NOMO-1 (cell line): ENCODE data around the gene ADGRG3.

Source experiments
- DNase-seq, 2 experiments: peaks; one replicate each; lab custom pipeline; 2025; ENCODE audit not compliant: unreplicated experiment in 2 of 2; lab: John Stamatoyannopoulos, UW

The ADGRG3 gene

DNA sequence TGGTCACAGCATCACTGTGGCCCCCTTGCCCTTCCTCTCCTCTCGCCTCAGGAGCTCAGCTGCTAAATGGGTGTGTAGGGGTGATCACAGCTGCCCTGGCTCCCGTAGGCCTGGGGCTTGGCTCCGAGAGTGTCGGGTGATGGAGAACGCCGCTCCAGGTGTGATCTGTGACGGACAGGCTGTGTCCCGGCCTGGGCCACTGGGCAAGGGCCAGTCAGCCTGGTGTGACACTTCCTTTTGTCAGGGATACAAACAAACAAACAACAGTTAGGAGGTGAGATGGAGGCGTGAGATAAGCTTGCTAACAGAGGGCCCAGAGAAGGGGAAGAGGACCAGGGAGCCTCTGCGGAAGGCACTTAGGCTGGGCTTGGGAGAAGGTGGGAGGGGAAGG, 37.7 kb upstream of the ADGRG3 start:
- DNase-seq = no peak

DNA sequence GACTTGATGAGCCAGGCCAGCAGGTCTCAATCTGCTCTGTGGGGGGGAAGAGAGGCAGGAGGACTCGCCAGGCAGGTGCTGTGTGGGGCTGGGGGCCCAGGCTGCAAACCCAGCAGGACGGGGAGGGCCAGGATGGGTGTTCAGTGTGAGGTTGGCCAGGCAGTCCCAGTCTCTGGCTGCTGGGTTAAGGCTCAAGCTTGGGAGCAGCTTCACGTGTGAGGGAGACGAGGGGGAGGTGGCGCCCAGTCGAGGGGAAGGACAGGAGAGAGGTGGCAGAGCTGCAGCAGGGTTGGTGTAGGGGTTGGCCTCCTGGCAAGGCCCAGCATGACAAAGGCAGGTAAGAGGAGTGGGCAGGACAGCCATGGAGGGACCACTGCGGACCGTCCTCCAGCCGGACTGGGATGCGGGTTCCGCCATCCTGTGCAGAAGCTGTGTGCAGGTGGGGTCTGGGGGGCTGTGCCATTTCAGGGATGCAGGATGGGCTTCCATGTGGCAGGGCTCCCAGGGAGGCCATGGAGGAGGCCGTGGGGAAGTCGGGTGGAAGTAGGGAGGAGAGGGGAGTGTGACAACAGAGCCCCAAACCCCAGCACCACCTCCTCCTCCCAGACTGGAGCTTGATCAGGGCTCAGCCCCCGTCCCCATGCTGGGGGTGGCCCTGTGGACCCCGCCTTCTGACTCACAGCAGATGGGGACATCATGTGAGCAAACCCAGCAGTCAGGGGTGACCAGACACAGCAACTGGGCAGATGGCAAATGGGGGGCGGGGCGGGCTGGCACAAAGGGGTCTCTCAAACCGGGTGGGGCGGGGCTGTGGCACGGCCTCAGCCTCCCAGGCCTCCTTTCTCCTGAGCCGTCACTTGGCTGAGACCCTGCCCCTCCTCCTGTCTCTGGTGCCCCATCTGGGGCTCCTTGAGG, 36.9 kb upstream of the ADGRG3 start:
- DNase-seq = no peak

DNA sequence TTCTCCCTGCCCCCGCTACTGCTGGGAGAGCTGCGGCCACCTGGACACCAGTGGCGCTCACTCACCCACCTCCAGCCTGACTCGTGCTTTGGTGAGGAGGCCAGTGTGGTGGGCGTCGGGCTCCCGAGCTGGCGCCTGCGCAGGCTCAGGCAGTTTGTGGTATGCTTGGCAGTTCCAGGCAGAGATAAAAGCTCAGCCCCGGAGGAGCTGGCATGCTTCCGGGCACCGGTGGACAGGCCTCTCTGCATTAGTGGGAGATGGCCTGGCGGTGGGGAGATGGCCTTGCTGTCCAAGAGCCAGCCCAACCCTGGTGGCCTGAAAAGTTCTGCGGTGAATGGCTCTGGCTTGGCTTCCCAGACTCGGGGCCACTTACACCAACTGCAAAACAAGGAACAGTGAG, 35.5 kb upstream of the ADGRG3 start:
- no peak for DNase-seq

GRCh38 chr16:57633383-57634064, 34.6 kb upstream of the ADGRG3 start:
- DNase-seq = no peak

- DNase-seq = no peak
Measured at GRCh38 chr16:57634171-57634570, 33.9 kb upstream of the ADGRG3 start.

DNA sequence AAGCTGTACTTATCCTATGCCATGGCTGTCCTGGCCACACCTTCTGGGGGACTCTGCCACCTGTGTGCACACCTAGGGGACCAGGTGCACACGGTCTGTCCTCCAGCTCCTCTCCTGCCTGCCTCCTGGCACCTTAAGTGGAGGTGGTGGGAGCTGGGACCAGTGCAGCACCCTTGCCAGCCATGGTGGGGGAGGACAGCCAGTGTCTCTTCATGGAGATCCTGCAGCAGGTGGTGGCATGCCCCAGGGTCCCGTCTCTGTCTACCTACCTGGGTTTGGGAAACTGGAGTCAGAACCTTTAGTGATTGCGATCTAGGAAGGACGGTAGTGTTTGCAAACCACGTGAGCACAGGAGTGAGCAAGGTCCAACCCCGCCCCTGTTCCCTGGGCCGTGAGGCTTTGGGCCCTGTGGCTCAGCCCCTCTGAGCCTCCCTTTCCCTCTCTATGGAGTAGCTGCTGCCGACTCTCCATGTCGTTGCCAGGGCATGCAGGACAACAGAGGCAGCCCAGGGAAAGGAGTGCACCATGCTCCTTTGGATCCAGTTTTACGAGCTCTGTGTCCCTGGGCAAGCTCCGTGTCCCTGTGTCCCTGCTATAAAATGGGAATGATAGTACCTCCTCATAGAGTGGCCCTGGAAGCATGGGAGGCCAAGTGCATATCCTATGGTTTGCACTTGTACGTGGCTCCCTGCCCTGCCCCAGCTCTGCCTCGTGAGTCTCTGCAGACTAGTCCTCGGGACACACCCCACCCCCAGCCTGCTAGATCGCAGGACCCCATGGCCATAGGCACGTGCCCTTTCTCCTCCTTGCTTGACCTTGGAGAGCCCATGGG, 32.6 kb upstream of the ADGRG3 start:
- no peak for DNase-seq

DNA sequence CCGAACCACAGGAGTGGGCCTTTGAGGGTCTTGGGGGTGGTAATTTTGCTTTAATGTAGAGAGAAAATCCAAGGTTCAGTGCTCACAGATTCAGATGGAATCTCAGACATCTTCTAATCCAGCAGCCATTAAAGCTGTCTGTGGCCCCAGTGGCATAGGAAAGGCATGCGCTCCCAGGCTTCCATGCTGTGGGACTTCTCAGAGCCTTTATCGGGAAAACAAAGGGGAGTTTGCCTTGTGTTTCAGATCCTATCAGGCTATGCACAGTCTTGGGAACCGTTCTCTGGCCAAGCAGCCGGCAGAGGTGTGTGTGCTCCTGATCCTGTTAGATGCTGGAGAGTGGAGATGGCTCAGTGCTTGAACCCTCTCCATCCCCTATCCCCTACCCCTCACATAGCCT, 31.9 kb upstream of the ADGRG3 start:
- DNase-seq = no peak

GRCh38 chr16:57637020-57637419, 31.1 kb upstream of the ADGRG3 start:
- no peak for DNase-seq

- no peak for DNase-seq
Measured at GRCh38 chr16:57637424-57637823, 30.7 kb upstream of the ADGRG3 start.

- no peak for DNase-seq
Measured at GRCh38 chr16:57637965-57638364, 30.1 kb upstream of the ADGRG3 start.

GRCh38 chr16:57638381-57638780, 29.7 kb upstream of the ADGRG3 start:
- DNase-seq = no peak

DNA sequence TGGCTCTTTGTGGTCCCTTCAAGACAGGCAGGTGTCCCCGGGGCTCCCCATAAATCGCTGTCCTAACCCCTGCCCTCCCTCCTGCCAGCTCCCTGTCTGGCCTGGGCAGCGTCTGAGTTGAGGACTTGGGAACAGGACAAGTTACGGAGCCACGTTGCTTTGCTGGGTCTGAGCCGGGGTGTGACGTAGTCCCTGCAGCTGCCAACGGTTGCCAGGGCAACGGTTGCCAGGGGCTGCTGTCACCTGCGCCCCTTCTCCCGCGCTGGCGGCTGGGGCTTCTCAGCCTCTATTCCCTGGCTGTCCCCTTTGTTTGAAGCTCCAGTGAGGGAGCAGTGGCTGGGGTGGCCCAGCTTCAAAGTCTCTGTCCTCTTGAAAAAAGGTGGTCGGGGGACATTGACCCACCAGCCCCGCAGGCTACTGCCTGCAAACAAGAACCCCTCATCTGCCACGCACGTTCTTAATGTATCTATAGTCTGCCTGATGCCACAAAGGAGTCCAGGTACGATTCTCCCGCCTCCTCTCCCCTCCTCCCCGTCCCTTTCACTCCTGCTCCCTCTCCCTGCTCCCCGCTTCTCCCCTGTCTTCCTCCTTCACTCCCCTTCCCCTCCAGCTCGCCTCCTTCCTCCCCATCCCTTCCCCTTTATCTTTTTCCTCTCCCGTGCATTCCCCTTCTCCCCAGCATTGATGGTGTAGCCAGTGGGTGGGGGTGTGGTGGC, 28.8 kb upstream of the ADGRG3 start:
- no peak for DNase-seq

- no peak for DNase-seq
Measured at GRCh38 chr16:57640185-57640584, 27.9 kb upstream of the ADGRG3 start.

GRCh38 chr16:57640612-57641011, 27.5 kb upstream of the ADGRG3 start:
- DNase-seq = no peak

DNA sequence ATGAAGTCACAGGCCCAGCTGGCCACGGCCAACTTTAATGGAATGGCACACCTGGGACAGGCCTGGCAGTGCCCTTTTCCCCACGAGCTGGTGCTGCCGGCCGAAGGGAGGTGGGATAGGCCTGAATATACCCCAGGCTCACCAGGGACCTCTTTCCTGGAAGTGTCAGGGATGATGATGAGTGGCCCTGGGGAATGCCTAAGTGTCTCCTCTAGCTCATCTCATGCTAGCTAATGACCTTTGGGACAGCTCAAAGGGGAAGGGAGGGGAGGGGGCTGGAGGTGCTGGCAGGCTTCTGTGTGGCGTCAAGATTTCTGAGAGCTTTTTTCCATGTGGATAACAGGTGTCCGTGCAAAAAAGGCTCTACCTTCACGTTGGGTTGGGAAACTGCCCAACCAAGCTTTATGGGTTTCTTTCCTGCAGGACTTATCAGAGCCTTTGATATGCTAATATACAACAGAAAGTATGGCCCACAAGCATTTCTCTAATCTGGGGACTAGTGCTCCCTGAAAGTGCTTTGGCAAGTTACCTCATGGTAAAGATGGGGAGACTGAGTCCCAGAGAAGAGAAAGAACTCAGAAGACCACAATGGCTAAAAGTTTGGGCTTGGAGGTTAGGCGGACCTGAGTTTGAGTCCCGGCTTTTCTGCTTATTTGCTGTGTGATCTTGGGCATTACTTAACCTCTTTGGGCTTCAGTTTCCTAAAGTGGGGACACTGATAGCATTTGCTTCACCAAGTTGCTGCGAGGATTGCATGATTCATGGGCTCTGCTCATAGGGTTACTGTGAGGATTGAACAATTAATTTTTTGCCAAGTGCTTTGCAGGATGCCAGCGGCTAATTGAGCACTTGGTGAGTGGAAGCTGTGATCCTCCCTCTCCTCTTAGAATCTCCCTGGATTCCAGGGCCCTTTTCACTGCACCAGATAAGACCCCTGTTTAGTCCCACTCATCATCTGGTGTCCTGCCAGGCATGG, 25.7 kb upstream of the ADGRG3 start:
- no peak for DNase-seq

GRCh38 chr16:57643147-57643874, 24.8 kb upstream of the ADGRG3 start:
- no peak for DNase-seq

GRCh38 chr16:57643910-57644309, 24.2 kb upstream of the ADGRG3 start:
- no peak for DNase-seq

DNA sequence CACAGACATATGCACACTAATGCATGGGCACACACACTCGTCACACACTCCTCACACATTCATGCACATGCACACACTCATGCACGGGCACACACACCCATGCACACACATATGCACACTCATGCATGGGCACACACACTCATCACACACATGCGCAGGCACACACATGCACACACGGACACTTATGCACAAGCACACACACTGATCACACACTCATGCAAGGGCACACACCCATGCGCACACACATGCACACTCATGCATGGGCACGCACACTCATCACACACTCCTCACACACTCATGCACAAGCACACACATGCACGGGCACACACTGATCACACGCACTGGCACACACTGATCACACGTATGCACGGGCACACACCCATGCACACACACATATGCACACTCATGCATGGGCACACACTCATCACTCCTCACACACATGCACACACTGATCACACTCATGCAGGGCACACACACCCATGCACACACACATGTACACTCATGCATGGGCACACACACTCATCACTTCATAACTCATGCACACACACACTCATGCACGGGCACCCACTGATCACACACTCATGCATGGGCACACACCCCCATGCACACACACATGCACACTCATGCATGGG, 23.6 kb upstream of the ADGRG3 start:
- DNase-seq = no peak
